Brain microvascular endothelial cell (primary cell): ENCODE results near the gene PAK6.

Experiments used
- DNase-seq: peaks from one replicate; pipeline ENCODE4 v3.0.0-alpha.2; 2020
- H3K27ac ChIP-seq: fragments of 250-450 bp; sonication (Bioruptor Pico); 2 replicates; pipeline ENCODE4 v1.5.1; 2020; ENCODE audit warnings: mild to moderate bottlenecking, moderate library complexity
- H3K27me3 ChIP-seq: fragments of 250-450 bp; sonication (Bioruptor Pico); replicated peaks from 2 replicates; pipeline ENCODE4 v1.5.1; 2020; ENCODE audit warnings: mild to moderate bottlenecking
- H3K36me3 ChIP-seq: fragments of 250-450 bp; sonication (Bioruptor Pico); replicated peaks from 2 replicates; pipeline ENCODE4 v1.5.1; 2020; ENCODE audit warnings: mild to moderate bottlenecking
- H3K4me3 ChIP-seq: 2 replicates; pipeline ENCODE4 v1.5.1; 2011; ENCODE audit warnings: low read depth, mild to moderate bottlenecking, control low read depth, low read length, moderate library complexity
- in situ Hi-C: cut with HindIII; loops from 2 replicates; pipeline ENCODE4 v1.10.0; 2017; ENCODE audit warnings: low sequenced_read_pairs, low pct_ligation_motif_present
- TF ChIP-seq, protein P1 (sequence below): IDR thresholded peaks from 2 replicates; pipeline ENCODE4 v1.5.1; 2011; ENCODE audit warnings: low read depth, mild to moderate bottlenecking, moderate library complexity, low read length, control low read depth, inconsistent platforms; ENCODE audit errors: missing control alignments

PAK6 gene

DNA sequence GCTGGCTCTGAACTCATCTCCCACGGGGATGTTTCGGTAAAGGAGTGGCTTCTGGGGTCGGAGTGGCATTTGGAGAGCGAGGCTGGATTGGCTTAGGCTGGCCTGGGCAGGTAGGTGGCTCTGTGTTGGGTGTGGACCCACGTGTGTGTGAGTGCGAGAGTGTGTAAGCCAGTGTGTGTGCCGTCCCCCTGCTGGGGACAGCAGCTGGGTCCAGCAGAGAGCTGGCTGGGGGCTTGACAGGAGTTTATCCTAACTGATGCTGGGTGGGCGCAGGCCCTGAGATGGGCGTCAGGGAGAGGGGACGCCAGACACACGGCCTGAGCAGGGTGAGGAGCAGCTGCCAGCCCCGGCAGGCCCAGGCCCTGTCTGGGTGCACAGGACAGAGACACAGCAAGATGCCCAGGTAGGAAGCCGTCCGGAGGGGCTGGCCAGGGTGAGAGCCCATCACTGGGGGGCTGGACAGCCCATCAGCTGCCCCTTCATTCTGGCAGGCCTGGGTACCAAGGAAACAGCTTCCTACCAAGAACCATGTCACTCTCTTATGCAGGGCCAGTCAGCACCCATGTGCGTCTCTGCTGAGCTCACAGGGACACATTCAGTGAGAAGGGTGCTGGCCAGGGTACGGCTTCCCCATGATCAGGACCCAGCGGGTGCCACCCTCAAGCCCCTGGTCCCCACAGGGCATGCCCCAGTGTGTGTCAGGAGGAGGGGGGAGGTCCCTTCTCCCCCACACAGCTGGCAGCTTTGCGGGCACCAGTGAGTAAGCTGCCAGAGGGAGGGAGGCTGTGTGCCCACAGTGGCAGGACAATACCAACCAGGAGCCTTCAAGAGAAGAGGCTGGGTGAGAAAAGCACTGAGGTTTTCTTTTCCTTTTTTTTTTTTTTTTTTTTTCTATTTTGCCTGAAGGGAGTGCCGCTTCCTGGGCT is 1.1 kb downstream of the PAK6 start:
- Histone ChIP-seq H3K27me3 (no peaks in the 10 kb centered on the region), H3K4me3 (no peak overlapping the region), H3K36me3 (no peaks in the 10 kb centered on the region), H3K27ac (no peak overlapping the region)
- TF ChIP-seq, protein P1, sequence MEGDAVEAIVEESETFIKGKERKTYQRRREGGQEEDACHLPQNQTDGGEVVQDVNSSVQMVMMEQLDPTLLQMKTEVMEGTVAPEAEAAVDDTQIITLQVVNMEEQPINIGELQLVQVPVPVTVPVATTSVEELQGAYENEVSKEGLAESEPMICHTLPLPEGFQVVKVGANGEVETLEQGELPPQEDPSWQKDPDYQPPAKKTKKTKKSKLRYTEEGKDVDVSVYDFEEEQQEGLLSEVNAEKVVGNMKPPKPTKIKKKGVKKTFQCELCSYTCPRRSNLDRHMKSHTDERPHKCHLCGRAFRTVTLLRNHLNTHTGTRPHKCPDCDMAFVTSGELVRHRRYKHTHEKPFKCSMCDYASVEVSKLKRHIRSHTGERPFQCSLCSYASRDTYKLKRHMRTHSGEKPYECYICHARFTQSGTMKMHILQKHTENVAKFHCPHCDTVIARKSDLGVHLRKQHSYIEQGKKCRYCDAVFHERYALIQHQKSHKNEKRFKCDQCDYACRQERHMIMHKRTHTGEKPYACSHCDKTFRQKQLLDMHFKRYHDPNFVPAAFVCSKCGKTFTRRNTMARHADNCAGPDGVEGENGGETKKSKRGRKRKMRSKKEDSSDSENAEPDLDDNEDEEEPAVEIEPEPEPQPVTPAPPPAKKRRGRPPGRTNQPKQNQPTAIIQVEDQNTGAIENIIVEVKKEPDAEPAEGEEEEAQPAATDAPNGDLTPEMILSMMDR = no peak
- in situ Hi-C loops = no loop called here
- DNase-seq = no peak

DNA sequence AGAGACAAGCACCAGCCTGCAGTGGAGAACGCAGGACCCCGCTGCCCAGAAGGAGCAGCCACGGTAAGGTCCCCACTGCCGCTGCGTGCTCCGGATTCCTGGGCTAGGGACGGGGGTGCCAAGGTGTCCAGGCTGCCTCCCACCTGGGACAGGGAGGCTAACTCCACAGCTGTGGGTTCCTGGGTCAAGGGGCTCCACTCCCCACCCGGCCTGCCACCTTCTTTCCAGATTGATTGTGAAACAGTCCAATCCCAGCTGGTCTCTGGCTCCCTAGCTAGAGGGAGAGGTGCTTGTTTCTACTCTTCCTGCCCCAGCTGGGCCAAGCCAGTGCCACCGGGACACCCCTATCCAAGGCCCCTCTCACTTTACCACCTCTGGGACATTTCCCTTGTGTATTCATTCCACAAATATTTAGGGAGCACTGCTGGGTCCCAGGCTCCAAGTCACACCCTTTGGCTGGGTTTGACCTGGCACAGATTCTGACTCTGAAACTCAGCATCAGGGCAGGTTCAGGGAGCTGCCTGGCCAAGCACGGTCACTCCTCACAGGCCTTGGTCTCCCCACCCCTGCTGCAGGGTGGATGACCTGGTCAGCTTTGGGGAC is 1.9 kb downstream of the PAK6 start:
- in situ Hi-C loops = no loop called here
- DNase-seq = no peak
- H3K4me3 ChIP-seq = no peak overlapping the region
- H3K36me3 ChIP-seq = no peaks in the 10 kb centered on the region
- TF ChIP-seq, protein P1 = no peak
- no peaks in the 10 kb centered on the region for H3K27me3 ChIP-seq
- H3K27ac ChIP-seq = no peak overlapping the region

GRCh38 chr15:40241269-40242212 is 2.7 kb downstream of the PAK6 start:
- H3K27ac ChIP-seq = no peak overlapping the region
- in situ Hi-C loops = no loop called here
- no peak for DNase-seq
- no peak overlapping the region for H3K4me3 ChIP-seq
- H3K27me3 ChIP-seq = no peaks in the 10 kb centered on the region
- no peaks in the 10 kb centered on the region for H3K36me3 ChIP-seq
- TF ChIP-seq, protein P1 = no peak

GRCh38 chr15:40242213-40242599 is 3.3 kb downstream of the PAK6 start:
- H3K36me3 ChIP-seq = no peaks in the 10 kb centered on the region
- in situ Hi-C loops = no loop called here
- H3K27me3 ChIP-seq = no peaks in the 10 kb centered on the region
- H3K27ac ChIP-seq = no peak overlapping the region
- no peak overlapping the region for H3K4me3 ChIP-seq
- no peak for DNase-seq
- TF ChIP-seq, protein P1 = no peak

- no peaks in the 10 kb centered on the region for H3K36me3 ChIP-seq
- TF ChIP-seq, protein P1 = no peak
- in situ Hi-C loops = no loop called here
- no peak overlapping the region for H3K4me3 ChIP-seq
- DNase-seq = no peak
- H3K27me3 ChIP-seq = no peaks in the 10 kb centered on the region
- H3K27ac ChIP-seq = no peak overlapping the region
These were observed 3.7 kb downstream of the PAK6 start for GRCh38 chr15:40242601-40243000.
